Parathyroid adenoma (tissue), 2 donors: Measurements from ENCODE around the gene LRCH1.

Source experiments
- H2AFZ ChIP-seq: fragments of 300-600 bp; sonication (generic); one replicate; pipeline ENCODE4 v1.7.0; 2017; ENCODE audit warnings: antibody characterized with exemption, mild to moderate bottlenecking
- H3K27ac ChIP-seq: fragments of 300-600 bp; sonication (generic); one replicate; pipeline ENCODE4 v1.7.0; 2017
- H3K27me3 ChIP-seq: fragments of 300-600 bp; sonication (generic); one replicate; pipeline ENCODE4 v1.7.0; 2017; ENCODE audit warnings: low read length; ENCODE audit not compliant: control insufficient read depth, insufficient read depth
- H3K36me3 ChIP-seq: fragments of 300-600 bp; sonication (generic); one replicate; pipeline ENCODE4 v1.7.0; 2017; ENCODE audit warnings: low read length; ENCODE audit not compliant: control insufficient read depth, insufficient read depth
- H3K4me1 ChIP-seq: fragments of 300-600 bp; sonication (generic); one replicate; pipeline ENCODE4 v1.7.0; 2017; ENCODE audit warnings: control low read depth
- H3K4me2 ChIP-seq: fragments of 300-600 bp; sonication (generic); one replicate; pipeline ENCODE4 v1.7.0; 2017; ENCODE audit warnings: low read length
- H3K4me3 ChIP-seq: fragments of 300-600 bp; sonication (generic); one replicate; pipeline ENCODE4 v1.7.0; 2017; ENCODE audit warnings: low read depth, low read length
- H3K79me2 ChIP-seq: fragments of 300-600 bp; sonication (generic); one replicate; pipeline ENCODE4 v1.7.0; 2017; ENCODE audit warnings: control low read depth
- H3K9ac ChIP-seq: fragments of 300-600 bp; sonication (generic); one replicate; pipeline ENCODE4 v1.7.0; 2017; ENCODE audit warnings: mild to moderate bottlenecking
- H3K9me3 ChIP-seq: fragments of 300-600 bp; sonication (generic); one replicate; pipeline ENCODE4 v1.7.0; 2017; ENCODE audit warnings: low read length; ENCODE audit not compliant: control insufficient read depth
- TF ChIP-seq, protein P1 (sequence below): fragments of 300-600 bp; sonication (generic); IDR thresholded peaks from one replicate; pipeline ENCODE4 v1.7.0; 2017; ENCODE audit warnings: antibody characterized with exemption, mild to moderate bottlenecking
- donor health status: primary hyperparathyroidism.

Gene LRCH1

DNA sequence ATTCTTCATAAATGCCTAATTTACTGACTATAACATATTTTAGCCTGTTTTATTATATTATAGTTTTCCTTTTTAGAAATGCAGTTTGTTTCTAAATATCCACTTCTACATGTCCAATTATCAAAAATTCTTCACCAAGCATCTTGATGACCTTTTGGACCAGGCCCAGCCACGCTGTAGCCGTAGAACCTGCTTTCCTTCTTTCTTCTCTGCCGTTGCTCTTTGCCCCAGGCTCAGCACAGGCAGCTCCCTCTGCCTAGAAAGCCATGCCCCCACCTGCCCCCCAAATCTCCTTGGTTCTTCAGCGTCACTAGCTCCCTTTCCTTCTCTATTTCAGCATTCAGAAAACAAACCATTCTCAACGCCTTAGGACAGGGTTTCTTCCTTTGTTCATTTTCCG, 178.6 kb downstream of the LRCH1 start:
- H3K79me2 ChIP-seq = no peaks in the 10 kb centered on the region
- H3K4me2 ChIP-seq = no peak overlapping the region
- no peak overlapping the region for H3K27ac ChIP-seq
- no peak overlapping the region for H2AFZ ChIP-seq
- TF ChIP-seq, protein P1, sequence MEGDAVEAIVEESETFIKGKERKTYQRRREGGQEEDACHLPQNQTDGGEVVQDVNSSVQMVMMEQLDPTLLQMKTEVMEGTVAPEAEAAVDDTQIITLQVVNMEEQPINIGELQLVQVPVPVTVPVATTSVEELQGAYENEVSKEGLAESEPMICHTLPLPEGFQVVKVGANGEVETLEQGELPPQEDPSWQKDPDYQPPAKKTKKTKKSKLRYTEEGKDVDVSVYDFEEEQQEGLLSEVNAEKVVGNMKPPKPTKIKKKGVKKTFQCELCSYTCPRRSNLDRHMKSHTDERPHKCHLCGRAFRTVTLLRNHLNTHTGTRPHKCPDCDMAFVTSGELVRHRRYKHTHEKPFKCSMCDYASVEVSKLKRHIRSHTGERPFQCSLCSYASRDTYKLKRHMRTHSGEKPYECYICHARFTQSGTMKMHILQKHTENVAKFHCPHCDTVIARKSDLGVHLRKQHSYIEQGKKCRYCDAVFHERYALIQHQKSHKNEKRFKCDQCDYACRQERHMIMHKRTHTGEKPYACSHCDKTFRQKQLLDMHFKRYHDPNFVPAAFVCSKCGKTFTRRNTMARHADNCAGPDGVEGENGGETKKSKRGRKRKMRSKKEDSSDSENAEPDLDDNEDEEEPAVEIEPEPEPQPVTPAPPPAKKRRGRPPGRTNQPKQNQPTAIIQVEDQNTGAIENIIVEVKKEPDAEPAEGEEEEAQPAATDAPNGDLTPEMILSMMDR = no peak
- H3K4me3 ChIP-seq = no peak overlapping the region
- no peaks in the 10 kb centered on the region for H3K4me1 ChIP-seq
- no peaks in the 10 kb centered on the region for H3K27me3 ChIP-seq
- H3K9me3 ChIP-seq = no peaks in the 10 kb centered on the region
- no peak overlapping the region for H3K9ac ChIP-seq
- no peaks in the 10 kb centered on the region for H3K36me3 ChIP-seq

DNA sequence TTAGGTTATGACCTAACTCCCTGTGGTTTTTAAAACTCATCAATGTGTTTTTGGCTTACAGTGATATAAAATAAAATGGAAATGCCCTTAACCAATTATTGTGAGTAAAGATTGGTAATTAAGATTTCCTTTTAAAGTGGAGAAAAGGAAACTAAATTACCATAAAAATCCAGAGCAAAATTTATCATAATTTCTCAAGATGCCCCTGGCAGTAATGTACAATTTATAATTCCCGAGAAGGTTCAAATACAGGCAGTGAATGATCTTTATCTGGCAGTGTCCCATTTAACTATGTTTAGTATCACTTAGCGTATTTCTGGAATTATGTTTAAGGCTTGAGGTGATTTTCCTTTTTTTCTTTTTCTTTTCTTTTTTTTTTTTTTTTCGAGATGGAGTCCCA, 182.5 kb downstream of the LRCH1 start:
- Histone ChIP-seq H3K27me3 (no peaks in the 10 kb centered on the region), H3K4me1 (no peaks in the 10 kb centered on the region), H3K36me3 (no peaks in the 10 kb centered on the region), H2AFZ (no peak overlapping the region), H3K4me2 (no peak overlapping the region), H3K9me3 (no peaks in the 10 kb centered on the region), H3K79me2 (no peaks in the 10 kb centered on the region), H3K4me3 (no peak overlapping the region), H3K9ac (no peak overlapping the region), H3K27ac (no peak overlapping the region)
- TF ChIP-seq, protein P1 = no peak

DNA sequence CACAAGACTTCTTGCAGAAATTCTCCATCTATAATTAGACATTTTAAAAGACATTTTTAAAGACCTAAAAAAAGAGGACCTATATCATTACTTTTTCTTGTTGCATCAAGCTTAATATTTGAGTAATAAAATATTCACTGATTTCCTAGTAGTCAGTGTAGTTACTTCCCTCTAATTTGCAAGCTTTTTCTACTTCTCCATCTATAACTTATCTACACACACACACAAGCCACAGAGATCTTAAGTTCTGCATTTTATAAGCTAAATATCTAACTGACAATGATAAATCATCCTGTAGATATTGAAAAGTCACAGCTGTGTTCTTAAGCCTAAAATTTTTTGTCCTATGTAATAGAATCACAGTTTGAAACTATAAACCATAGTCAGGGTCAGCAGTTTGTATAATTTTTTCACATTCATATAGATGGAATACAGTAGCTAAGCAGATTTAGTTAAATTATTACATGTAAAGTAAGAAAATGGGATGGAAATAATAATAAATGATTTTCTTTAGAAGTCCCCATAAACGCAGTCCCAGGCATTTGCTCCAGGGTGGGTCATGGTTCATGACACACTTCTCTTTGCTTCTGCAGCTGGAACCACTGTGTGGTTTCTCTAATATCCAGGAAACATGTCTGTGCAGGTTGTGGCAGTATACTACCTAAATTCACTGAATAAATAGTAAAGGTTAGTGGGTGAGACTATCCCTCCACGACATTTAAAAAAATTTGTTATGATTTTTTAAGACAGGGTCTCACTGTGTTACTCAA, 183.8 kb downstream of the LRCH1 start:
- H3K27me3 ChIP-seq = no peaks in the 10 kb centered on the region

DNA sequence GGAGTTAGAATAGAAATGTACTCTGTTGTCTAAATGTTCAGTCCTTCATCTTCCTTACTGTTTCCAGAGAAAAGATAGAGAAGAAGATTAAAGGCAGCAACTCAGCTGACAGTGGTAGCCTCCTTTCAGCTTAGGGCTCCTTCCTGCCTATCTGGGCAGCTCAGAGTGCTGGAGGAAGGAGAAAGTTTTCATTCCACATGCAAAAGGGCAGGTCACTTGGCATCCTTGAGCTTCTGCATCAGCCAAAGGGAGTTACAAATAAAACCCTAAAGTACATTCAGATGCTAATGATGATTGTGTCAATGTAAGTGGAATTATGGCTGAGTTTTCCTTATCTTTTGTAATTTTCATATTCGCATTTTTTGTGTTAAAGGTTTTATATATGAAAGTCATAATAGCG, 185.1 kb downstream of the LRCH1 start:
- no peaks in the 10 kb centered on the region for H3K9me3 ChIP-seq
- no peaks in the 10 kb centered on the region for H3K79me2 ChIP-seq
- H3K4me3 ChIP-seq = no peak overlapping the region
- no peak overlapping the region for H3K27ac ChIP-seq
- no peaks in the 10 kb centered on the region for H3K36me3 ChIP-seq
- H3K27me3 ChIP-seq = no peaks in the 10 kb centered on the region
- TF ChIP-seq, protein P1 = no peak
- H3K9ac ChIP-seq = no peak overlapping the region
- no peak overlapping the region for H3K4me2 ChIP-seq
- no peak overlapping the region for H2AFZ ChIP-seq
- H3K4me1 ChIP-seq = no peaks in the 10 kb centered on the region

More for the DNA sequence above, 183.8 kb downstream of the LRCH1 start:
- no peak overlapping the region for H3K27ac ChIP-seq
- H3K4me1 ChIP-seq = no peaks in the 10 kb centered on the region
- TF ChIP-seq, protein P1 = no peak
- no peaks in the 10 kb centered on the region for H3K9me3 ChIP-seq
- H3K79me2 ChIP-seq = no peaks in the 10 kb centered on the region
- H3K4me2 ChIP-seq = no peak overlapping the region
- H2AFZ ChIP-seq = no peak overlapping the region
- H3K9ac ChIP-seq = no peak overlapping the region
- H3K36me3 ChIP-seq = no peaks in the 10 kb centered on the region
- H3K4me3 ChIP-seq = no peak overlapping the region

DNA sequence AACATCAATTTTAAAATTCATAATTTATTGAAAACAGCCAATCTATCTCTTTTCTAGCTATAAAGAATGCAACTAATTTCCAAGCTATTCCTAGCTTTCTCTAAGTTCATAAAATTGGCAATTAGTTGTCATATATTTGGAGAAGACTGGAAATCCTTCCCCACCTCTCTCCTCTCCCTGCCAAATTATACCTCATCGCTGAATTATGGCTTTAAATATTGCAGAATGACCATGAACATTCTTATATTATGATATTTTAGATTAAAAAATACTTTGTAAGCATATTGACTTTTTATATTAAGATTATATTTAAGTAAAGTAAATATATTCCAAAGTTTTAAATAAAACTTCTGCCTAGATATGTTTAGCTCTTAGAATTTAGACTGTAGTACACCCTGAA, 185.8 kb downstream of the LRCH1 start:
- Histone ChIP-seq H3K4me1 (no peaks in the 10 kb centered on the region), H3K36me3 (no peaks in the 10 kb centered on the region), H3K9ac (no peak overlapping the region), H3K27me3 (no peaks in the 10 kb centered on the region), H3K27ac (no peak overlapping the region), H3K4me3 (no peak overlapping the region), H3K79me2 (no peaks in the 10 kb centered on the region), H2AFZ (no peak overlapping the region), H3K9me3 (no peaks in the 10 kb centered on the region), H3K4me2 (no peak overlapping the region)
- TF ChIP-seq, protein P1 = no peak
